Measurements from ENCODE around the gene OARD1.

Gene OARD1

DNA sequence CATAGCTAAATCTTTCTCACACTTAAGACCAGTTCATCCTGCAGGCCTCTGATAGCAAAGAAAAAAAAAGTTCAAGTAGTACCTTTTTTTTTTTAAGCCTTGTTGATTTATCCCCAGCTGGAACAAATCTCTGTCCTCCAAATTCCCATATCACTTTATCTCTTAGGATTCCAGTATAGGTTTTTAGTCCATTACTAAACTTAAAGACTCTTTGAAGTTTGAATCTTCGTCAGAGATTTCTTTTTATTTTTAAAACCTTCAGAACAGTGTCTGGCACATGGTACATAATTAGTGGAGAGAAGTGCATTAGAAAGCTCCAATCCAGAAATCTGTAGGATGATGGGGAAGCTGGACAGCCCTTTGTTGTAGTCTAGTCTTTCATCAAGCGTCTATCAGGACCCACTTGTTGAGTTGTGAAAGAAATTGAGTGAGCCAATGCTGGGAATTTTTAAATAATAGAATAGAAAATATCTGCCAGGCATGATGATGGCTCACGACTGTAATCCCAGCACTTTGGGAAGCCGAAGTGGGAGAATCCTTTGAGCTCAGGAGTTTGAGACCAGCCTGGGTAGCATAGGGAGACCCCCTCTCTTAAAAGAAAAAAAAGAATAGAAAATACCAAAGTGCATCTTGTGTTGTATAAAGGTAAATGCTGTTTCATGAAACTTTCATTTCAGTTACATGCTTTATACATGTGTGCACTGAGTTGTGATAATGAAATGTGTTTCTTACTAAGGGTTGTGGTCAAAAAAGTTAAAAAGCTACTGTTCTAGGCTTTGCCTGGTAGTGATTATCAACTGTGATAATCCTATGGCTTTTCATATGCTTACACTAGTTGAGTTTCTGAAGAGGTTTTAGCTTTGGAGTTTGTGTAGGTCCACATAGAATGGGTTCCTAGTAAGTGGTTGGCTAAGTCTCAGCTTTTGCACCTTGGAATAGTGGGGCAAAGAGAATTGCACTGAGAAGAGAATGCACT lies 3.8 kb upstream of the OARD1 start:
- in situ Hi-C loops (cut with MboI; ENCODE audit: low pct_unique_long_range_greater_than_20kb, low sequenced_read_pairs) = no loop called here
- no peak for DNase-seq

DNA sequence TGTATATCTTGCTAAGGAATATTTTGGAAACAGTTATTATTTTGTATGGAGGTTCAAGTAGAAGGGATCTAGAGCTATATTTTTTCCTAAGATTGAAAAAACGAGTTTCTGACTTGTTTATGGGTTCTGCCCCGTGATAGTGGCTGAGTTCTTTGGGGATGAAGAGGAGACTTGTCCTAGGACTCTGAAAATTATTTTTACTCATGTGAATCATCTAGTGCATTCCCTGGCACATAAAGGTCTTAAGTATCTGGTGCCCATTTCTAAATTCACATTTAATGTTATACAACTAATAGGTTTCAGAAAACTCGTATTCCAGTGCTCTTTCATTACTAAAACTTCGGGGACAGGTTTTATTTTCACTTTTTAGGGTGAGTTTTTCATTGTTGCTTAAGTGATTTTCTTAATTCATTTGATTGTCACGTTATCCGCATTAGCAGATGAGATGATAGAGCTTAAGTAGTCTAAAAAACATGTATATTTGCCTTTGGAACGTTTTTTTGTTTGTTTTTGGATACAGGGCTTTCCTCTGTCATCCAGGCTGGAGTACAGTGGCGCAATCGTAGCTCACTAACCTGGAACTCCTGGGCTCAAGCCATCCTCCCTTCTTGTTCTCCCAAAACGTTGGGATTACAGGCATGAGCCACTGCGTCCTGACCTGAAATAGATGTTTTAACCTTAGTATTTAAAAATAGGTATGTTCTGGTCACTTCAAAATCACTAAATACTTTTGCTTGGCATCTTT lies 2.7 kb upstream of the OARD1 start:
- in situ Hi-C loops (cut with MboI; ENCODE audit: low pct_unique_long_range_greater_than_20kb, low sequenced_read_pairs) = no loop called here
- no peak for DNase-seq

DNA sequence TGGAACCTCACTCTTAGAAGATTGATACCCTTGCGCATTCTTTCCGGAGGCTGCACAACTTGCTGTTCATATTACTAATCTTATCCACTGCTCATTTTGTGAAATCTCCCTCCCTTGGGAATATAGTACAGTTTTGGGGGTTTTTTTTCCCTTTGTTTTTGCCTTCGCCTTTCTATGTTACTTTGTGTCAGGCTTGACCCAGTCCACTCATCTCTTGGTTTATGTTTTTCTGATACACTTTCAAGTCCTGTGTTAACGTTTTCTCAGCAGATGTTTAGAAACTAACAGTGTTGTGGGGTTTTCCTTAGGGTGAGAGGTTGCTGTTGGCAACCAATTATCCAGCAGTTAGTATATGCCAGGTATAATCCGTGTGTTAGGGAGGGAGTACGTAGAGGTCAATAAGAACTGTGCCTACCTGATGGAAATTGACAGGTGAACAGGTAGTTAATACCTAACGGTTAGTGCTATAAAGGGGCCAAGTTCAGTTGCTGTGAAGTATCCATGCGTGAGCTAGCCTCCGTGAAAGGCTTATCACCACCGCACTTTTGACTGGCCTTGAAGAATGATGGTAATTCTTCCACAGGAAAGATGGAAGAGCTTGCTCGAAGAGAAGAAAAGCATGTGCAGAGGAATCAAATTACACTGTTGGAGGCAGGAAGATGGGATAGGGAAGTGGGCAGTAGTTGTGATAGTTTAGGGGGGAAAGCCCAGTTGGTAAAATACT lies 2.0 kb upstream of the OARD1 start:
- in situ Hi-C loops (cut with MboI; ENCODE audit: low pct_unique_long_range_greater_than_20kb, low sequenced_read_pairs) = no loop called here
- peak; percentile 57 for DNase-seq

DNA sequence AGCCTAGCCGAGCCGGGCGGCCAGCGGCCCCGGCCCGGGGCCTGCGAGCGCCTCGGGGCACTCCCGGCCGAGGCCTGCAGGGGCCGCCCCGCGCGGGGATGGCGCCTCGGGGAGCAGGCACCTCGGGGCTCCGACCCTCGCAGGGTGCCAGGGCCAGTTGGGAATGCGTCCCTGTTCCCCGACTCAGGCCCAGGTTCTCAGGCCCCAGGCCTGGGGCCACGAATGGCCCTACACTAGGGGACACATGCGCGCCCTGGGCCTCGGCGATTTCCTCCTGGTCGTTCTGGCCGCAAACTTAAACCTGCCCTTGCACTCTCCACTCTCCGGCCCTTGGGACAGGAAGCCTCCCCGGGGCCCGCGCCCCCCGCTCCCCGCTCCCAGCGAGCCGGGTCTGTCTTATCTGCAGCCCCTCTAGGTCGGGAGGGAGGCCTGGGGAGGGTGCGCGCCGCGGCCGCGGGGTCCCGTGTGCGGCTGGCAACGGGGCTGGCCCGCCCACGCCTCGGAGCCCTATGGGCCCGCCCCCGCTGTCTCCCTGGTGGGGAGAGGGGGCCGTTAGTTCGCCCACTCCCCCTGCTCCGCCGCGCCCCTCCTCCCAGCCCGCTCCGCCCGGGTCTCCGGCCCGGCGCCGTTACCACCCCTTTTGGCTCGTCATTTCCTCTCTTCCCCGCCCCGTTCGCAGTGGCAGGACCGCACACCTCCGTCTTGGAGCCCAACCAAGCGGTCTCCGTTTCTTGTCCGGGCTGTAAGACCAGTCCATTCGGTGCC lies 1.2 kb upstream of the OARD1 start:
- peak; percentile 88 for DNase-seq
- in situ Hi-C loops (cut with MboI; ENCODE audit: low pct_unique_long_range_greater_than_20kb, low sequenced_read_pairs) = no loop called here

DNA sequence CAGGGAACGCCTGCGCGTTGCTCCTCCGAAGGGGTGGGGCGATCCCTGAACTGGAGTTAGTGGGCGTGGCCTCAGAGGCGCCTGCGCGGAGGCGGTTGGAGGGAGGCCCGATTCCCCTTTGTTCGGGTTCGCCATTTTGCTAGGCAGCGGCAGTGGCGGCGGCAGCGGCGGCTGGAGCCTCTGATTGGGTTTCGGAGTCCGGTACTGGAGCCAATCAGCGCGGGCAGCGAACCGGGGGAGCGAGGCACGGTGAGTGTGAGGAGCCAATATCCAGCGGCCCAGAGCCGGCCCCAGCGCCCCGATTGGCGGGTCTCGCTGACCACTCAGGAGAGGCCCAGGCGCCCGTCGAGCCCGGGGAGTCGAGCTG lies 663 bp upstream of the OARD1 start, which contains the start of gene NFYA:
TSS of gene NFYA (plus strand) at position 139 of the 367 bp plus-strand sequence. CDS start 6,116 bp downstream, outside the sequence.
- in situ Hi-C loops (cut with MboI; ENCODE audit: low pct_unique_long_range_greater_than_20kb, low sequenced_read_pairs) = no loop called here
- no peak for DNase-seq

DNA sequence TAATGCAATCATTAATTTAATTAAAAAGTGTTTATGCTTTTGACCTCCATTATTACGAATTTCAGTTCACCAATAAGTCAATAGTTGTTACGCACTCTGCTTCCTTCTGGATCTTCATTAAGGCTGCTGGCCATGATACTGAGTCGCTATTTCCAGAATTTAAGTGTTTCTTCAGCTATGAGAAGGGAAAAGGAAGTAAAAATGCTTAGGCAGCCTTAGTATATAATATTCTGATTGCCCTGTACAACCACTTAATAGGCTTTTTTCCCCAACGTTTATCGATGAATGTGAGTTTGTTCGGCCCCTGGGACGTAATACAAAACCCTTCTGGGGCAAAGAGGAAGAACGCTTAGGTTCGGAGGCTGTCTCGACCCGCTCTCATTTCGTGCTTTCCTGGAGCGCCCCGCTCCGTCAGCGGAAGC lies 644 bp downstream of the OARD1 start:
- in situ Hi-C loops (cut with MboI; ENCODE audit: low pct_unique_long_range_greater_than_20kb, low sequenced_read_pairs) = no loop called here
- DNase-seq = no peak

DNA sequence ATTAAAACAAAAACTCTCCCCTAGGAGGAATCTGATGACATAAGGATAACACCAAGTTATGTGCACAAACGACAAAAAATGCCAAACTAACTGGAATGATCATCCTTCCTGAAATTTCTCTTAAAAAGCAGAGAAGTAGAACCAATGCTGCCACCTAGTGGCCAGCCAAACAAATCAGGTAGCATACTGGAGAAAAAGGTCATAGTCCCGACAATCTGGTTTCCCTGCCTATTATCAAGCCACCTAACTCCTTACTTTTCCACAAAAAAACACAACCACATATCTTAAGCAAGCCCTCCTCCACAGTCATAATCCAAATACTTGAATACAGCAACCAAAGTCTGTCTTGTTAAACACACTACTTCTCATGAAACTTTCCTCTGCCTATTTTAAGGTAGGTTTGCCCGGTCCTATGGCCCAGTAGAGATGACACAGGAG lies 5.3 kb downstream of the OARD1 start:
- in situ Hi-C loops (cut with MboI; ENCODE audit: low pct_unique_long_range_greater_than_20kb, low sequenced_read_pairs) = no loop called here
- DNase-seq = peak; percentile 72

DNA sequence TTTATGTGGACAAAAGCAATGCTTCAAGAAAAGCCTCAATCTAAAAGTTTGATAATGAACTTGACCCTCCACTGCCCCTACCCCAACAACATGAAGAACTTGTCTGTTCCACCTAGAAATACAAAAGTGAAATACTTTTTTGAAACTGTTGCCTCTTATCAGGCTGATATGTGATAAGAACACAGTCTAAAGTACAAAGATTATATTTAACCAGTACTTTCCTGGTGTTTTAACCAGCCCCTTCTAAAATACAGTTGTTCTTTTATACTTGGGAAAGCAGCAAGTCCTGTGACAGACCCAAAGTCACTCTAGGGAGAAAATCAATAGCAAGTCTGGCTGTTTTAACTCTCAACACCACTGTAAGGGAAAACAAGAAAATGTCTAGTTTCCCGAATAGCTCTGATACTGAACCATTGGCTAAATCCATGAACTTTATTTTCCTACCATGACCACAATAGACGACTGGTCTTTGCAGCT lies 6.6 kb downstream of the OARD1 start:
- in situ Hi-C loops (cut with MboI; ENCODE audit: low pct_unique_long_range_greater_than_20kb, low sequenced_read_pairs) = no loop called here
- no peak for DNase-seq

DNA sequence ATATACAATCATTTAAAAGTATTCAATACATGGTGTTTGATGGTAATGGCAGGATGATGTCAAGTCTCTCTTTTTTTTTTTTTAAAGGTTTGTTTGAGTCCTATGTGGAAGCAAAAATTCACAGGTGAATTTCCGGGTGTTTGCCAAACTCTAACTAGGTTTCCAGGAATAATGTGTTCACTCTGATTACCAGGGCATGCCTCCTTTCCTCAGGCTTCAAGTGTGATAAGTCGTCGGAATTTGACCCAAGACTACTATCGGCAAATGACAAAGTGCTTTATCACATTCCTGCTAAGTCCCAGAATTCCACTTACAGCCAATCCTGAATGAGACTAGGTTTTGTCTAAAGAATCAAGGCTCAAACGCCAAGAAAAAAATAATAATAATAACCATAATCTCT lies 7.3 kb downstream of the OARD1 start:
- in situ Hi-C loops (cut with MboI; ENCODE audit: low pct_unique_long_range_greater_than_20kb, low sequenced_read_pairs) = no loop called here
- DNase-seq = no peak

DNA sequence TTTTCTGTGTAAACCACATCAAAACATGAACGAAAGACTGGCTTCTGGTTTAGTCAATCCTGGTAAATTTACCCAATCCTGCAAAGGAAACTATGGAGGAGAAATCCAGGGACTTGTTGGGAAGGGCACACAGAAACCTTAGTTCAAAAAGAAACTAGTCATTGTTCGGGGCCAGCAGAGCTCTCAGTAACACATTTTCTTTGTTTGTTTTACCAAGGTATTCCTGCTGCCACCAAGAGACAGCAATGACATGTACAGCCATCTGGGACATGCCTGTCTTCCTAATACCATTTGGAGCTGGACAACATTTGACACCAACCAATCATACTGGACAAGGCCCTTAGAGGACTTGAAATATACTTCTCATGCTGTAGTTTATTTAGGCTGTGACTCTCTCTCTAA lies 8.3 kb downstream of the OARD1 start:
- DNase-seq = no peak
- in situ Hi-C loops (cut with MboI; ENCODE audit: low pct_unique_long_range_greater_than_20kb, low sequenced_read_pairs) = no loop called here

DNA sequence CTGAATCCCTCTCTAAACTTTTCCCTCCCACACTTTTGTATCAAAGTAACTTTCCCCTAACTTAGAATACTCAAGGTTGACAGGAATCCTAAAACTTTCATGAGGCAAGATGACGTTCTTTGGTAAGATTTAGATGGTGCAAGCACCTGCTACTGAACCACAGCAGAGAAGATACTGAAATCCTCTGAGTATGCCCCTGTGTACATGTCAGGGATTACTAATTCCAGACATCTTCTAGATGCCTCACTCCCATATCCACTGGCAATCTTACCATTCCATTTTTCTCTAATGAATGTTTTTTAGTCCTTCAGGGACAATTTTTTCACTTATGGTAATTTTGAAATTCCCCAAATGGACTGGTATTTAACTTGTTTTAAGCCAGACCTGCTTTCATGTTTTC lies 10.1 kb downstream of the OARD1 start:
- in situ Hi-C loops (cut with MboI; ENCODE audit: low pct_unique_long_range_greater_than_20kb, low sequenced_read_pairs) = no loop called here

DNA sequence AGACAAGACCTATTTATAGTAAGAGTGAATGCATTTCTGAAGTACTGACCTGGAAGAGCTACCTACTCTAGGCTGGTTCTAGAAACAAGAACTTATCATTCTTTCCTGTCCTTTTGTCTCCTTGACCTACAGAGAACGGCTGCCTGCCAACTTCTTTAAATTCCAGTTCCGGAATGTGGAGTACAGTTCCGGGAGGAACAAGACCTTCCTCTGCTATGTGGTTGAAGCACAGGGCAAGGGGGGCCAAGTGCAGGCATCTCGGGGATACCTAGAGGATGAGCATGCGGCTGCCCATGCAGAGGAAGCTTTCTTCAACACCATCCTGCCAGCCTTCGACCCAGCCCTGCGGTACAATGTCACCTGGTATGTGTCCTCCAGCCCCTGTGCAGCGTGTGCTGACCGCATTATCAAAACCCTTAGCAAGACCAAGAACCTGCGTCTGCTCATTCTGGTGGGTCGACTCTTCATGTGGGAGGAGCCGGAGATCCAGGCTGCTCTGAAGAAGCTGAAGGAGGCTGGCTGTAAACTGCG lies 10.9 kb downstream of the OARD1 start:
- in situ Hi-C loops (cut with MboI; ENCODE audit: low pct_unique_long_range_greater_than_20kb, low sequenced_read_pairs) = no loop called here
- no peak for DNase-seq

More for the DNA sequence above, 10.1 kb downstream of the OARD1 start:
- DNase-seq = no peak

DNA sequence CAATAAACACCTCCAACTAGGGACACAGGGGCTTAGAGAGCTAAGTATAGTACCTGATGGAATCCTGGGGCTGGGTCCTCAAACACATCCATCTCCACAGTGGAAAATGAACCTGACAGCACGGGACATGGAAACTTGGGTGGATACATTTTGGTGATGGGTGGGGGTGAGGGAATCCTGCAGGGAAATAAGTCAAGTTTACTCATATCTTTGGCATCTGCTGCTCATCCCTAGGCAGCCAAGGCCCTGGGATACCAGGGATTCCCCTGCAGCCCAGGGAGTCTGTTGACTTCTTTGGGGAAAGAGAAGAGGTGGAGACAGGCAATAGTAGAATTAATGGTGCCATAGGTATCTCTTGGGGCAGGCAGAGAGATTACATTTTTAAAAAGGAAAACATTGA lies 12.6 kb downstream of the OARD1 start:
- in situ Hi-C loops (cut with MboI; ENCODE audit: low pct_unique_long_range_greater_than_20kb, low sequenced_read_pairs) = no loop called here
- no peak for DNase-seq

DNA sequence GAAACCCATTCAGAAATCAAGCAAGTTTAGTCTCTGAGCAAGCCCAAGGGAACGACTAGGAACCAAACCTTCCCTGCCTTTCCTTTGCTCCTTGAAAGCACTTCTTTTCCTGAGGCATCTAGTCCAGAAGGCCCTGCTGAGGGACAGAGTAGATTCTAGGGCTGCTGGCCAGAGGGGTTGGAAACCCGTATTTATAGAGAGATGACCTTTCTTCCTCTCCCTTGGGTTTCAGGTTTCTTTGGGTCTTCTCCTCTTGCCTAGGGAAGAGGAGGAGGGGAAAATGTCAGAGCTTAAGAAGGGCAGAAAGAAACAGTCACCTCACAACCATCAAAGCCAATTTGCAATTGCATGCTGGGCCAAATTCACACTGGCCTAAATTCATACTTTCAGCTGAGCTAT lies 13.4 kb downstream of the OARD1 start:
- DNase-seq = no peak
- in situ Hi-C loops (cut with MboI; ENCODE audit: low pct_unique_long_range_greater_than_20kb, low sequenced_read_pairs) = no loop called here

DNA sequence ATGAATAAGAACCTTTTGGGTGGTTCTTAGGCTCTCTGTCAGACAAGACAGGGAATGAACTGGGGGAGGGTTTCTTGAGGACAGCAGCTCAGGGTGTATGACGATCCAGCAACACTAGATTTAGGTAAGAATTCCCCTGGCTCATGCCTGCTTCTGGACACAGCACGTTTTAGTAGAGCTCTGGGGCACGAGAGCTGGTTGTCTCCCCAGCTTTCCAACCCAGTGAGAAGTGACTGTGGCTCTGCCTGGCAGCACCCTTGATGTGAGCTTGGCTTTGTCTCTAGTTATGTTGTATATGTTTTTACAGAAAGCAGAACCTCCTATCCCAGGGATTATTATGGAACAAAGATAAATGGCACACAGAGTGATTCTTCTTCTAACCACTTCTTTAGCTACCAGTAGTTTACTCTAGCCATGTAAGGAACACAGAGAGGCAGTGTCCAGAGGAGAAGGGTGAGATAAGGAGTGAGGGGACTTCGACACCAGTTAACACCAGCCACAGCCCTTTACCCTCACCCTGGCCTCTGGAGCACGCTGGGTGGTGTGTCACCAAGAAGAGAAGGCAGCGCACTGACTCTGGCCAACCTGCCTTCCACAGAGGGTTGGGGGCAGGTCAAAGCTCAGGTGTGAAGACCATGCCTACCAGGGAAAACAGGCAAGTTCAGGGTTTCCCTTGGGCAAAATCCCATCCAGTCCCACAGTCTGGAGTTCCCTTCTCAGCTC lies 15.2 kb downstream of the OARD1 start:
- DNase-seq = no peak
- in situ Hi-C loops (cut with MboI; ENCODE audit: low pct_unique_long_range_greater_than_20kb, low sequenced_read_pairs) = no loop called here

DNA sequence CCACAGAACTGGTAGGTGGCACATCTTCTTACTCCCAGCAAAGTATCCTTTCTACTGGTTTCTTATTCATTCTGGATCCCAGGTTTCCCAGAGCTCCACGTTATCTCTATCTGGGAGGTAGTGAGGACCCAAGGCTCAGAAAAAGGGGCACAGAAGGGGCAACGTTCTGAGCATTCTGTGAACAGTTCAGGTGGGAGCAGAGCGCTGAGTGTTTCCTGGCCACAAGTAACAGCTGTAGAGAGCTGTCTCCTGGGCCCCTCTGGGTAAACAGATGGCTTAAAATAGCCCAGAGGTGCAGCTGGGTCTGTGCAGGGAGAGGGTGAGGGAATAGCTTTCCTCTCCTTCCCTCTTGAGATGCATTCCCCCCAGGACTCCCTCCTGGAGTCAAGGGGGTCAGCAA lies 17.0 kb downstream of the OARD1 start:
- in situ Hi-C loops (cut with MboI; ENCODE audit: low pct_unique_long_range_greater_than_20kb, low sequenced_read_pairs) = no loop called here
- no peak for DNase-seq

DNA sequence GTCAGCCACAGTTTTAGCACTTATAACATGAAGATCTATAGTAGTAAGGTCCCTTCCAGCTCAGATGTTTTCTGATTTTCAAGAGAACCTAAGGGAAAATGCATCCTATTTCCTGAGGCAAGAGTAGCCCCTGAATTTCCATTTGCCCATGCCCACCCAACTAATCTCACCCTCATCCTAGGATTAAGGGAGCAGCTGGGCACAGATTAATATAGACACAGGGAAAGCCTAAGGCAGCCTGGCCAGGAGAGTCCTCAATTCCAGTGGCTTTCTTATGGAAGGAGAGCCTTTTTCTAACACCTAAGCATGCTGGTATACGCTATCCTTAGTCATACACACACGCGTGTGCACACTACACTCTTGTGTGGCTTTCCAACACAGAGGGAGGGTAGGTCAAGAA lies 17.6 kb downstream of the OARD1 start:
- in situ Hi-C loops (cut with MboI; ENCODE audit: low pct_unique_long_range_greater_than_20kb, low sequenced_read_pairs) = no loop called here
- DNase-seq = no peak

DNA sequence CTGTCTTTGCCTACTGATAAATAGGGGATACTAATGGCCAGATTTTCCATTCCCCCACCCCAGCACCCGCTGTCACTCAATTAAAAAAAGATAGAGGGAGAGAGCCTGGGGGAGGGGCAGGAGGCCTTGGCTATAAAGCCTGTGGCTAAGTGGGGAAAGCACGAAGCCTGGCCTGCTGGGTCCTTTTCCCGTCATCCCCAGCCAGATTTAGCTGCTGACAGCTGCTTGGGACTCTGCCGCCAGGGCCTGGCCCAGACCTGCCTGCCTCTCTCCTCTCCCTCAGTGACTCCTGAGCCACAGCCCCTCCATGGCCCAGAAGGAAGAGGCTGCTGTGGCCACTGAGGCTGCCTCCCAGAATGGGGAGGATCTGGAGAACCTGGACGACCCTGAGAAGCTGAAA lies 19.1 kb downstream of the OARD1 start, which contains the start of gene APOBEC2:
TSS of gene APOBEC2 (plus strand) at position 162 of the 400 bp plus-strand sequence. CDS start at position 308, 146 bp downstream.
- no peak for DNase-seq

More for the DNA sequence above, 19.1 kb downstream of the OARD1 start, which contains the start of gene APOBEC2:
- in situ Hi-C loops (cut with MboI; ENCODE audit: low pct_unique_long_range_greater_than_20kb, low sequenced_read_pairs) = no loop called here
